Hepatocyte (in vitro differentiated cells): ENCODE results near the gene ZIC3. TPM values are rescaled to one million over a fixed set of nuclear protein-coding genes. Genes with fewer than 3 reads are reported as not detected.

ENCODE experiments used
- DNase-seq: peaks from one replicate; pipeline ENCODE4 v3.0.0-alpha.2; 2016; ENCODE audit warnings: low spot score
- H2AFZ ChIP-seq: fragments of 200-600 bp; sonication (generic); 2 replicates; pipeline ENCODE4 v1.6.0; 2016; ENCODE audit warnings: antibody characterized with exemption, mild to moderate bottlenecking
- H3K27ac ChIP-seq: fragments of 200-600 bp; sonication (generic); 2 replicates; pipeline ENCODE4 v1.5.1; 2016; ENCODE audit warnings: mild to moderate bottlenecking
- H3K27me3 ChIP-seq: fragments of 200-600 bp; sonication (generic); 2 replicates; pipeline ENCODE4 v1.6.1; 2016
- H3K36me3 ChIP-seq: fragments of 200-600 bp; sonication (generic); replicated peaks from 2 replicates; pipeline ENCODE4 v1.5.1; 2016; ENCODE audit warnings: low read depth; ENCODE audit not compliant: insufficient read depth
- H3K4me1 ChIP-seq: fragments of 200-600 bp; sonication (generic); 2 replicates; pipeline ENCODE4 v1.5.1; 2016; ENCODE audit warnings: mild to moderate bottlenecking, moderate library complexity; ENCODE audit not compliant: insufficient read depth
- H3K4me2 ChIP-seq: fragments of 200-600 bp; sonication (generic); 2 replicates; pipeline ENCODE4 v1.6.0; 2016
- H3K4me3 ChIP-seq: fragments of 200-600 bp; sonication (generic); 2 replicates; pipeline ENCODE4 v1.5.1; 2016; ENCODE audit warnings: mild to moderate bottlenecking
- H3K79me2 ChIP-seq: fragments of 200-600 bp; sonication (generic); 2 replicates; pipeline ENCODE4 v1.6.0; 2017; ENCODE audit warnings: mild to moderate bottlenecking
- H3K9me2 ChIP-seq: fragments of 200-600 bp; sonication (generic); replicated peaks from 2 replicates; pipeline ENCODE4 v1.6.0; 2017; ENCODE audit warnings: mild to moderate bottlenecking; ENCODE audit not compliant: insufficient read depth
- H3K9me3 ChIP-seq: fragments of 200-600 bp; sonication (generic); 2 replicates; pipeline ENCODE4 v1.5.1; 2016; ENCODE audit warnings: low read depth, mild to moderate bottlenecking
- H4K20me1 ChIP-seq: fragments of 200-600 bp; sonication (generic); 2 replicates; pipeline ENCODE4 v1.6.0; 2016; ENCODE audit warnings: mild to moderate bottlenecking; ENCODE audit not compliant: insufficient read depth, poor library complexity, severe bottlenecking
- CTCF ChIP-seq: fragments of 200-600 bp; sonication (generic); IDR thresholded peaks from 2 replicates; pipeline ENCODE4 v1.5.1; 2016; ENCODE audit warnings: antibody characterized with exemption, mild to moderate bottlenecking; ENCODE audit not compliant: poor library complexity
- EZH2 ChIP-seq: fragments of 200-600 bp; sonication (generic); IDR thresholded peaks from 2 replicates; pipeline ENCODE4 v1.6.1; 2016; ENCODE audit warnings: antibody characterized with exemption, mild to moderate bottlenecking, borderline replicate concordance
- EZH2phosphoT487 ChIP-seq: fragments of 200-600 bp; sonication (generic); IDR thresholded peaks from one replicate; pipeline ENCODE4 v1.6.1; 2018; ENCODE audit warnings: antibody characterized with exemption, mild to moderate bottlenecking, low read depth, moderate library complexity; ENCODE audit not compliant: unreplicated experiment, severe bottlenecking
- WGBS: methylation state at CpG from one replicate; pipeline ENCODE4 v1.1.6; 2016; ENCODE audit warnings: low lambda C conversion rate; ENCODE audit errors: missing lambda C conversion rate; 5-methylcytosine and 5-hydroxymethylcytosine counted together
- polyA plus RNA-seq: library from polyadenylated mRNA; unstranded; fragments of >200 nt; fragmentation: Nextera tagmentation; extraction: Ambion mirVana; gene quantifications from 2 replicates; pipeline ENCODE4 v1.2.1, GENCODE V29; 2016
- total RNA-seq: library from RNA; depleted of rRNA; stranded (reverse); fragments of >200 nt; gene quantifications from 2 replicates; pipeline ENCODE4 v1.2.3, GENCODE V29; 2014

Gene ZIC3
- total and polyA plus RNA-seq, 2 experiments from 2014 or later, result 0.13 TPM; not detected in 1

- Histone ChIP-seq H3K9me2 (no peaks in the 10 kb centered on the region), H3K4me1 (no peaks in the 10 kb centered on the region), H3K27me3 (peaks cover 63% of the 10 kb centered on the region), H2AFZ (no peak overlapping the region), H3K36me3 (no peaks in the 10 kb centered on the region), H3K4me3 (no peak overlapping the region), H3K79me2 (no peaks in the 10 kb centered on the region), H3K27ac (no peak overlapping the region), H4K20me1 (no peaks in the 10 kb centered on the region), H3K4me2 (no peak overlapping the region), H3K9me3 (no peaks in the 10 kb centered on the region)
- no peak for DNase-seq
- TF ChIP-seq EZH2phosphoT487 (peak; percentile 1), CTCF (no peak), EZH2 (no peak)
- 50% methylated on average over 34 of the region's 37 CpGs for WGBS
Observed at GRCh38 chrX:137563681-137564651, 2.0 kb upstream of the ZIC3 start.

GRCh38 chrX:137565318-137565904 is 516 bp upstream of the ZIC3 start:
- Histone ChIP-seq H2AFZ (peak overlapping the region; percentile 81), H4K20me1 (no peaks in the 10 kb centered on the region), H3K27me3 (peaks cover 75% of the 10 kb centered on the region), H3K9me2 (no peaks in the 10 kb centered on the region), H3K27ac (no peak overlapping the region), H3K36me3 (no peaks in the 10 kb centered on the region), H3K9me3 (no peaks in the 10 kb centered on the region), H3K79me2 (no peaks in the 10 kb centered on the region), H3K4me3 (peak overlapping the region; percentile 23), H3K4me2 (peak overlapping the region; percentile 90), H3K4me1 (peaks cover 3% of the 10 kb centered on the region)
- TF ChIP-seq EZH2phosphoT487 (no peak), EZH2 (peak; percentile 60)
- DNase-seq, result no peak
- WGBS, result 37% methylated on average over 45 of the region's 54 CpGs

GRCh38 chrX:137566746-137567679 is 1.1 kb downstream of the ZIC3 start:
- H3K4me3 ChIP-seq, result no peak overlapping the region

More at GRCh38 chrX:137566746-137567679, 1.1 kb downstream of the ZIC3 start:
- no peak for DNase-seq
- H3K79me2 ChIP-seq, result no peaks in the 10 kb centered on the region
- H3K27ac ChIP-seq, result no peak overlapping the region
- H2AFZ ChIP-seq, result peak overlapping the region; percentile 26
- peaks cover 3% of the 10 kb centered on the region for H3K4me1 ChIP-seq
- H3K9me3 ChIP-seq, result no peaks in the 10 kb centered on the region
- TF ChIP-seq EZH2 (peak; percentile 80), CTCF (no peak), EZH2phosphoT487 (peak; percentile 22)
- no peaks in the 10 kb centered on the region for H4K20me1 ChIP-seq
- H3K9me2 ChIP-seq, result no peaks in the 10 kb centered on the region
- H3K36me3 ChIP-seq, result no peaks in the 10 kb centered on the region
- WGBS, result 51% methylated on average over 74 of the region's 82 CpGs
- peaks cover 82% of the 10 kb centered on the region for H3K27me3 ChIP-seq
- peak overlapping the region; percentile 90 for H3K4me2 ChIP-seq
